Keratinocyte (primary cell): ENCODE data around the gene PLA2G2C. TPM values are rescaled to one million over a fixed set of nuclear protein-coding genes. Genes with fewer than 3 reads are reported as not detected.

Experiments
- DNase-seq: peaks from one replicate; pipeline ENCODE4 v3.0.0-alpha.2; 2011; ENCODE audit warnings: low read depth, missing footprints, low spot score
- FAIRE-seq: peaks from 2 replicates; lab custom pipeline; 2011; peaks lifted over from hg19 to GRCh38; lab: Jason Lieb, UNC
- H2AFZ ChIP-seq: 2 replicates; pipeline ENCODE4 v1.6.0; 2012; ENCODE audit warnings: low read length, control low read depth, inconsistent platforms; ENCODE audit not compliant: control insufficient read depth
- H3K27ac ChIP-seq: 2 replicates; pipeline ENCODE4 v1.5.1; 2011; ENCODE audit warnings: low read length; ENCODE audit not compliant: control insufficient read depth, insufficient read depth
- H3K27me3 ChIP-seq: 3 replicates; pipeline ENCODE4 v1.6.0; 2011; ENCODE audit warnings: low read length; ENCODE audit not compliant: control insufficient read depth, insufficient read depth; ENCODE audit errors: extremely low read depth
- H3K36me3 ChIP-seq, 2 experiments: 2 replicates in 1 of 2; 3 replicates in 1 of 2; pipeline ENCODE4 v1.5.1; 2011; ENCODE audit warnings: low read length in 2 of 2, mild to moderate bottlenecking in 1 of 2; ENCODE audit not compliant: control insufficient read depth in 2 of 2, insufficient read depth in 2 of 2; ENCODE audit errors: extremely low read depth in 1 of 2
- H3K4me1 ChIP-seq: 3 replicates; pipeline ENCODE4 v1.5.1; 2011; ENCODE audit warnings: low read length; ENCODE audit not compliant: control insufficient read depth, insufficient read depth; ENCODE audit errors: extremely low read depth
- H3K4me2 ChIP-seq: 3 replicates; pipeline ENCODE4 v1.6.0; 2011; ENCODE audit warnings: low read depth, low read length; ENCODE audit not compliant: control insufficient read depth, insufficient read depth; ENCODE audit errors: extremely low read depth
- H3K4me3 ChIP-seq, 3 experiments: fragments of 200-600 bp in 1 of 3; sonication (generic) in 1 of 3; 2 replicates in 2 of 3; 3 replicates in 1 of 3; pipeline ENCODE4 v1.5.1; 2011 to 2016; ENCODE audit warnings: low read length in 3 of 3, mild to moderate bottlenecking in 3 of 3, control low read depth in 2 of 3, inconsistent platforms in 1 of 3, low read depth in 1 of 3, mixed read lengths in 1 of 3, mixed run types in 1 of 3, moderate library complexity in 1 of 3; ENCODE audit not compliant: control insufficient read depth in 2 of 3, insufficient read depth in 2 of 3; ENCODE audit errors: extremely low read depth in 1 of 3
- H3K79me2 ChIP-seq: 2 replicates; pipeline ENCODE4 v1.6.0; 2012; ENCODE audit warnings: low read length; ENCODE audit not compliant: control insufficient read depth, insufficient read depth
- H3K9ac ChIP-seq: 3 replicates; pipeline ENCODE4 v1.6.0; 2011; ENCODE audit warnings: low read length; ENCODE audit not compliant: control insufficient read depth, insufficient read depth; ENCODE audit errors: extremely low read depth
- H3K9me1 ChIP-seq: 3 replicates; pipeline ENCODE4 v1.6.0; 2011; ENCODE audit warnings: low read length; ENCODE audit not compliant: control insufficient read depth, insufficient read depth; ENCODE audit errors: extremely low read depth
- H3K9me3 ChIP-seq: 2 replicates; pipeline ENCODE4 v1.5.1; 2012; ENCODE audit warnings: low read depth, low read length; ENCODE audit not compliant: control insufficient read depth
- H4K20me1 ChIP-seq: 3 replicates; pipeline ENCODE4 v1.6.0; 2011; ENCODE audit warnings: low read length; ENCODE audit not compliant: control insufficient read depth, insufficient read depth; ENCODE audit errors: extremely low read depth
- CTCF ChIP-seq, 3 experiments: IDR thresholded peaks in 1 of 3; conservative IDR thresholded peaks in 1 of 3; optimal IDR thresholded peaks in 1 of 3; 2 replicates in 2 of 3; 3 replicates in 1 of 3; pipeline versions ENCODE3 to v1.5.1; 2011; ENCODE audit warnings: low read length in 3 of 3, mild to moderate bottlenecking in 3 of 3, moderate library complexity in 2 of 3, control low read depth in 1 of 3, inconsistent platforms in 1 of 3; ENCODE audit not compliant: insufficient read depth in 2 of 3; ENCODE audit errors: extremely low read depth in 1 of 3
- EZH2 ChIP-seq: IDR thresholded peaks from one replicate; pipeline ENCODE4 v1.6.1; 2012; ENCODE audit warnings: inconsistent platforms, mild to moderate bottlenecking, low read length, moderate library complexity
- dilution Hi-C: fragments of 300-500 bp; cut with MboI; formaldehyde crosslinking; loops from one replicate; pipeline ENCODE4 v1.7.0; 2020; ENCODE audit warnings: low sequenced_read_pairs; ENCODE audit not compliant: extremely low pct_ligation_motif_present
- polyA plus RNA-seq, 5 experiments: library from polyadenylated mRNA; depleted of rRNA in 3 of 5; stranded (reverse) in 3 of 5; stranded (forward) in 1 of 5; unstranded in 1 of 5; fragments of >200 nt; gene quantifications; 1 replicate in 1 of 5; 2 replicates in 3 of 5; 3 replicates in 1 of 5; pipeline versions ENCODE4 v1.2.1 to v1.2.3, GENCODE V29; 2011 to 2012; ENCODE audit warnings: missing spikeins in 2 of 5, low read depth in 1 of 5, low replicate concordance in 1 of 5

PLA2G2C gene
- polyA plus RNA-seq, 1 donor (not counting 4 experiments of a cell fraction or from before 2014, with no cell fraction given), result not detected

- no peaks in the 10 kb centered on the region for H4K20me1 ChIP-seq
- H3K79me2 ChIP-seq, result no peaks in the 10 kb centered on the region
- DNase-seq, result no peak
- H3K9me3 ChIP-seq, result peaks cover 6% of the 10 kb centered on the region
- TF ChIP-seq EZH2 (no peak), CTCF (optimal IDR thresholded peaks at IDR 0.05 in 1 of 3, IDR thresholded peaks at IDR 0.05 in 1 of 3, conservative IDR thresholded peaks at IDR 0.05 in 1 of 3; ENCODE audit: extremely low read depth in 1 of 3, insufficient read depth in 2 of 3, low read length in 3 of 3) (no peak)
- H2AFZ ChIP-seq, result no peak overlapping the region
- dilution Hi-C loops, result no loop called here
- H3K4me2 ChIP-seq, result no peak overlapping the region
- no peak for FAIRE-seq
- H3K9me1 ChIP-seq, result no peaks in the 10 kb centered on the region
- H3K4me3 ChIP-seq, result no peak overlapping the region
- no peaks in the 10 kb centered on the region for H3K36me3 ChIP-seq
- H3K9ac ChIP-seq, result no peak overlapping the region
- no peaks in the 10 kb centered on the region for H3K4me1 ChIP-seq
- H3K27ac ChIP-seq, result no peak overlapping the region
- peaks cover 20% of the 10 kb centered on the region for H3K27me3 ChIP-seq
Observed at GRCh38 chr1:20180129-20180843, 6.0 kb downstream of the PLA2G2C start.

- Histone ChIP-seq H3K9me3 (peaks cover 6% of the 10 kb centered on the region), H3K4me1 (no peaks in the 10 kb centered on the region), H3K9me1 (no peaks in the 10 kb centered on the region), H3K79me2 (no peaks in the 10 kb centered on the region), H4K20me1 (no peaks in the 10 kb centered on the region), H3K27me3 (peaks cover 13% of the 10 kb centered on the region), H3K36me3 (no peaks in the 10 kb centered on the region), H3K9ac (no peak overlapping the region), H2AFZ (no peak overlapping the region), H3K4me2 (no peak overlapping the region), H3K4me3 (no peak overlapping the region), H3K27ac (no peak overlapping the region)
- no peak for FAIRE-seq
- dilution Hi-C loops, result no loop called here
- DNase-seq, result no peak
- TF ChIP-seq CTCF (optimal IDR thresholded peaks at IDR 0.05 in 1 of 3, IDR thresholded peaks at IDR 0.05 in 1 of 3, conservative IDR thresholded peaks at IDR 0.05 in 1 of 3; ENCODE audit: extremely low read depth in 1 of 3, insufficient read depth in 2 of 3, low read length in 3 of 3) (no peak), EZH2 (no peak)
Observed at GRCh38 chr1:20179371-20180128, 6.8 kb downstream of the PLA2G2C start.
